Measurements from ENCODE around the gene BSCL2.
"Not testable (repeated sequence)": the region's sequence is repeated elsewhere in the genome, so short reads cannot be mapped to it uniquely, and the experiment has no call there.

Gene BSCL2

GRCh38 chr11:62682518-62682917 lies 24.7 kb downstream of the BSCL2 start:
- no peak for DNase-seq

GRCh38 chr11:62680825-62681240 lies 26.4 kb downstream of the BSCL2 start:
- DNase-seq, result peak; percentile 81

DNA sequence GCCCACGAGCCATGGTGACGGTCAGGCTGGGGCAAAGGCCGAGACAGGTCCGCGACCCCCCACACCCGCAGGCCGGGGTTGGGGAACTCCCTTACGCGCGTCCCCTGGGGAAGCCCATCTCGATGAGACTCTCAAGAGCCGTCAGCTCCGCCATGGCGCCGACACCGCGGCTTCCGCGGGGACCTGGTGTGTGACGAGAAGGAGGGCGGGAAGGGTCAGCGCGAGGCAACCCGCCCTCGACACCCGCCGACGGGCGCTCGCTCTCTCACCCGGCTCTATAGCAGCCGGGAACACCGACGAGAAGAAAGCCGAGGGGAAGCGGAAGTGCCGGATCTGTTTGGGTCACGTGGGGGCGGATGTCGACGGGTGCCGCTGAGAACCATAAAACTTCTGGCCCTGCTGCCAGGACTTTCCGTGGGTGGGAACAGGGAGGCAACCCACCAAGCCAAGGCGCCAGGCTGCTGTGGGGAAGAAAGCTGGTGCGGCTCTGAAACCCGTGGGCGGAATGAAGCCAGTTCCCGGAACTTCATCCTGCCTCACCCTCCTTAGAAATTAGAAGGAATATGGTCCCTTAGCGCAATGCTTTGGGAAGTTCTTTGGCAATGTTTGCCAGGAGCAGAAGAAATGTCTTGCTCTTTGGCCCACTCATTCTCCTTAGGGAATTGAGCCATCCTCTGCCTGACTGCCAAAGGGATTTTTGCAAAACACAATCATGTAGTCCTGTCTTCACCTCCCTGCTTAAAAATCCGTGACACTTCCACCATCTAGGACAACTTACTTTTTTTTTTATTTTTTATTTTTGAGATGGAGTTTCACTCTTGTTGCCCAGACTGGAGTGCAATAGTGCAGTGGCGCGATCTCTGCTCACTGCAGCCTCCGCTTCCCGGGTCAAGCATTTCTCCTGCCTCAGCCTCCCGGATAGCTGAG lies 28.2 kb downstream of the BSCL2 start, which contains the start of gene UBXN1:
Gene UBXN1, minus strand, starts transcription at position 304 of the 927 bp plus-strand sequence. Its CDS starts 150 bp downstream, at position 154.
- peak; percentile 94 for DNase-seq

DNA sequence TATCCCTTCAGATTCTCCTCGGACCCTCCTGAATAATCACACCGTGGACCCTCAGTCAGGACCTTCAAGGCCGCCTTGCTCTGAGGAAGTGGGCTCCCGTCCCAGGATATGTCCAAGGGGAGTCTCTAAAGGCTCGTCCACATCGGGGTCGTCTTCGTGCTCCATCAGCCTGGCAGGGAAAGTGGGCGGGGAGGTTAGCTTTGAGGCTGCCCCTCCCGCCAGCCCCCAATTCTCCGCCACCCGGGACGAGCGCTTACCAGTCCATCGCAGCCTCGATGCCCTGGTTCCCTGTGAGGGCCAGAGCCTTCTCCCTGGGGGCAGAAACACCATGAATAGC lies 28.8 kb downstream of the BSCL2 start:
- DNase-seq, result no peak

GRCh38 chr11:62677714-62678113 lies 29.5 kb downstream of the BSCL2 start:
- no peak for DNase-seq

DNA sequence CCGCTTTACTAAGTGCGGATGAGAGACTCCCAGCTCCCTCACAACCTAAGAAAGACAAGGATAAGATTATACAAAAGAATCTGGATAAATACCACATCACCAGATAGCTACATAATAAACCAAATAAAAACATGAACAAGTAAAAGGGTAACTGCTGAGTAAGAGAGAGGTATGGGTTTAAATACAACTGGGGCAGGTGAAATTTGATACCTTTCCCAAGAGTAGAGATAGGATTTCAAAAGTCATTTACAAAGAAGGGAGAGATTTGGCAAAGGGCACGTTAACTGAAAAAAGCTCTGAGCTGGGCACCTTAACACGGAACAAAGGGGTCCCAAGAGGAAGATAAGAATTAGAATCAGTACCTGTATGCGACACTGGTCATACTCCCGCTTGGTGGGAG lies 30.1 kb downstream of the BSCL2 start:
- DNase-seq, result no peak

DNA sequence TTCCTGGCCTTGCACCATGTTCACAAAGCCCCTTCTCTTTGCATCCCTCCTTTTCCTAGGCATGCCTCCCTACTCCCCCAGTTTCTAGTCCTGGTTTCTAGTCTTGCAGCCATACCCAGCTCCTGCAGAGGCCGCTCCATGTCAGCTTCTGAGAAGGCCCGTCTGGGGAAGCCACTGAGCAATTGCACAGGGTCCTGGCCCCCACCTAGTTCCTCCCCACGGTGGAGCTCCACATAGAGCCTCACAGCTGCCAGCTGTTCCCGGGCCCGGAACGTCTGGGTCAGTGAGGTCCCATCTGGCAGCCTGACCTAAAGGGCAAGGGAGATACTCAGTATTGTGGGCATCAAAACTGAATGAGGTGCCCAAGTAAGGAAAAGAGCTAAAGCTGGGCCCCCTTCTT lies 30.5 kb downstream of the BSCL2 start:
- no peak for DNase-seq

GRCh38 chr11:62675415-62675814 lies 31.8 kb downstream of the BSCL2 start:
- not testable (repeated sequence) for DNase-seq

DNA sequence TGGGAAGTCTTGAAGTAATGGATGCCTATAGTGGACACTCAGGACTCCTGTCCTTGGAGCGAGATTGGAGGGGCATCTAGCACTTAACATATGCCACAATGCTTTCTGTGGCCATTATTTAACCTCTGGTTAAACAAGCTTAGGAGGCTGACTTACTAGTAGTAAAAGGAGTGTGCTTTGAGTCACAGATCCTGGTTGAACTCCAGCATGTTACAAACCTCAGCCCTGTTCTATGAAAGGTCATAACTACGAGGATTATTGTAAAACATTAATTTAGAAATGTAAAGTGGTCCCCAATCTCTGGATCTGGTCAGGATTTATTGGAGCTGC lies 34.1 kb downstream of the BSCL2 start:
- no peak for DNase-seq

GRCh38 chr11:62671608-62672389 lies 35.4 kb downstream of the BSCL2 start, which contains the start of the genes LBHD1 and UQCC3:
TSS of gene LBHD1 (minus strand) at chr11:62672267. CDS start at chr11:62670031, 2,236 bp downstream.
TSS of gene UQCC3 (plus strand) at chr11:62671673. CDS start at chr11:62671746, 73 bp downstream.
- DNase-seq, result peak; percentile 86

DNA sequence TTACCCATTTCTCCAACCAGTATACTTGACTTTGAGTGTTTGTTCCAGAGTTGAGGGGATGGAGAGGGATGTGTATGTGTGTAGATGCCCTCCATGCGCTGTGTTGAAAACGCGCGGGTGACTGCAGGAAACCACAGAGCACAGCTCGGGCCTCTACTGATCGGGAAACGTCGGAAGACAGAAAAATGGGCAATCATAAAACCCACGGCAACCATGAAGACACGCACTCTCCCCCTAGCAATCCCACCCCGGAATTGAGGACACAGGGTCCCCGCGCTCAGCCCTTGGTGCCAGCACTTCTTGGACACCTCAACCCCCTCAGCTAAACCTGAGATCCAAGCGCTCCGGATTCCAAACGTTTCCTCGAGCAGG lies 36.0 kb downstream of the BSCL2 start:
- DNase-seq, result no peak

DNA sequence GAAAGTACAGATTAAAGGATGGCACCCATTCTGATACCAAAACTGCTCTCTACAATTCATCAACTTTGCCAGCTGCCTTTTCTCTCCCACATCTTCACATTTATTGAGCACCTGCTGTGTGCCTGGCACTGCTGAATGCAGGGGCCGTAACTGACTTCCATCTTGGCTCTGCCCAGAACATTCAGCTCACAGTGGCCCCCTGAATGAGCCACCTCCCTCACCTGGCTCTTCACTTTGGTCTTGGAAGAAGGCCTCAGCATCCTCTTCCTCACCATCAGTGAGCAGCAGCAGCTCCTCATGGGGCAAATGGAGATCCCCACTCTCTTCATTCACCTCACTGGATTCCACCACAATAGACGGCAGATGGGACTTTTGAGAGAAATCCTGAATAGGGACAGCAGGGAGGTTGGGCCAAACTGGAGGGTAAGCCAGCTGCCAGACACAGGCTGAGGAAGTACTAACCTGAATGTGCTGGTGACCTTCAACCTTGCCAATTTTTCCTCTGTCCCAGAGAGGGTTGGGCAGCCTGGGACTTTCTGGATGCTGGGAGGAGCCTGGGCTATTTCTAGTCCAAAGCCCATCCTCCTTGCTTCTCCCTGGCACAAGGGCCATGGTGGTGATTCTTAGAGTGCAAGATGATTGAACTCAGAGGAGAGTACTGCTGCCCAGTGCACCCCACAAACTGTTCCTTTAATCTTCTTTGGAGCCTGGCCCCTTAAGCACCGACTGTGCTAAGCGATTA lies 37.6 kb downstream of the BSCL2 start:
- no peak for DNase-seq

- no peak for DNase-seq
Observed at GRCh38 chr11:62667460-62667859, 39.8 kb downstream of the BSCL2 start.

DNA sequence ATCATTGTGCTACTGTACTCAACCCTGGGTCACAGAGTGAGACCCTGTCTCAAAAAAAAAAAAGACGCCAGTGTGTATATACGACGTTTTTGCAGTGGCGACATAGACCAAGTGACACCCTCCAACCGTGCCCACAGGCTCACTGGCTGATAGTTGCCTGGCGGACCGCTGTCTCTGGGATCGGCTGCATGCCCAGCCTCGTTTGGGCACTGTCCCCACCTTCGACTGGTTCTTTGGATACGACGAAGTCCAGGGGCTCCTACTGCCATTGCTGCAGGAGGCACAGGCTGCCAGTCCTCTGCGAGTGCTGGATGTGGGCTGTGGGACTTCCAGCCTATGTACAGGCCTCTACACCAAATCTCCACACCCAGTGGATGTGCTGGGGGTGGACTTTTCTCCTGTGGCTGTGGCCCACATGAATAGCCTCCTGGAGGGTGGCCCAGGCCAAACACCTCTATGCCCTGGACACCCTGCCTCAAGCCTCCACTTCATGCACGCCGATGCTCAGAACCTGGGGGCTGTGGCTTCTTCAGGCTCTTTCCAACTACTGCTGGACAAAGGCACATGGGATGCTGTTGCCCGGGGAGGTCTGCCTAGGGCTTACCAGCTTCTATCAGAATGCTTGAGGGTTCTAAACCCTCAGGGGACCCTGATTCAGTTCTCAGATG lies 40.8 kb downstream of the BSCL2 start:
- DNase-seq, result peak; percentile 23

GRCh38 chr11:62665599-62666258 lies 41.5 kb downstream of the BSCL2 start:
- peak; percentile 68 for DNase-seq

DNA sequence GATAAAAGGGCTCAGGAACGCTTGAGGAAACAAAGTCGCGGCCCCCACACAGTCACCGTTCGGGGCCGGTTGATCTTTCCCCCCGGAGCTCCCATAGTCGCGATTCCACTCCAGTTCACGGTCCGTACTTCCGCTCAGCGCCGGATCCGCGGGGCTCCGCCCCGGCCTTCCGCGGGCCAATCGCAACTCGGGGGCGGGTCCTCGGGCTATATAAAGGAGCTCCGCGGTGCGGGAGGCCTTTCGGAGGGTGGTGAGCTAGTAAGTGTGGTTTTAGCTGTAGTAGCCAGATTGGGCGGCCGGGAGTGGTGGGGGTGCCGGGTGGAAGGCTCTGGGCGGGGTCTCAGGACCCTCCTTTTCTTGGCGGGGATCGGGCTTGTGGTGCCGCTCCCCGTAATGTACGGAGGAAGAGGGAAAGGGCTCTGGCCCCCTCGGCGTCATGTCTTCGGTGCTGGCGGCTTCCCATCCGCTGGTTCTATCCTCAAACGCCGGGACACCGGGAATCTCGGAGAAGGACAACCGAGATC lies 42.1 kb downstream of the BSCL2 start, which contains the start of the genes C11orf98 and CSKMT:
Gene C11orf98, minus strand, starts transcription at position 136 of the 524 bp plus-strand sequence. Its CDS starts 41 bp downstream, at position 95.
Gene CSKMT, plus strand, starts transcription at position 238 of the 524 bp plus-strand sequence. CDS start 568 bp downstream, outside the sequence.
- DNase-seq, result peak; percentile 98

- DNase-seq, result peak; percentile 81
Observed at GRCh38 chr11:62664405-62665074, 42.7 kb downstream of the BSCL2 start.

GRCh38 chr11:62656796-62657429 lies 50.3 kb downstream of the BSCL2 start:
- DNase-seq, result no peak

GRCh38 chr11:62654297-62654696 lies 52.9 kb downstream of the BSCL2 start:
- no peak for DNase-seq
